ENCODE results near the gene PBLD.
"Not testable (repeated sequence)": the region's sequence is repeated elsewhere in the genome, so short reads cannot be mapped to it uniquely, and the experiment has no call there.

Gene PBLD

DNA sequence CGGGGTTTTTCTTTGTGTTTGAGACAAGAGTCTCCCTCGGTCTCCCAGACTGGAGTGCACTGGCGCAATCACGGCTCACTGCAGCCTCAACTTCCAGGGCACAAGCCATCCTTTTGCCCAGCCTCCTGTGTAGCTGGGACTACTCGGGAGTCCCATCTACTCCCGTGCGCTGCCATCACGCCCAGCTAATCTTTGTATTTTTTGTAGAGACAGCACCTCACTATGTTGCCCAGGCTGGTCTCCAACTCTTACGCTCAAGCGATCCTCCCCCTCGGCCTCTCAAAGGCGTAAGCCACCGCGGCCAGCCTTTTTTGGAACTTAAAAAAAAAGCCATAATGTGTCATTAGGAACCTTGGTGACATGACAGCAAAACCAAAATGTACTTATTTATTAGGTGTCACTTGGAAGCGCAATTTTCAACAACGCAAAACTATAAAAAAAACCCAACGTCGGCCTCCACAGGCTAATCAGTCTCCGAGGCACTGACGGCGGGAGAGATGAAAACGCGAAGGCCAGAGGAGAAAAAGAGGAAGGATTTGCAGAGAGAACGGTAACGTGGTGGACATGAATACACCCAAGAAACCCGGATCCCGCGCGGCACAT lies 1.8 kb downstream of the PBLD start:
- DNase-seq = no peak

DNA sequence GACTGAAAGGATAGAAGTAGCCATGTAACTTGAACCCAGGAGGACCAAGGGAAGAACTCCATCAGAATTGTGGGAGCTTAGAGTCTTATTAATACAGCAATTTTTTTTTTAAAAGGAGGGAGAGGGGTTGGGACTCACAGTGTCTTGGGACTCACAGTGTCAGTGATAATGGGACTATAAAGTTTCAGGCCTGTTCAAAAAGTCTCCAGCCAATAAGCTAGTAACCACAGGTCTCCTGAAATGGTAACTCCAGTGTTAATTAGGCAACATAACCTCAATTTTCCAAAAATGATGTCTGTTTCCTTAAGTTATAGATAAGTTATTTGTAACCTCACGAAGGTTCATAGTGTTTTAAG lies 3.2 kb downstream of the PBLD start:
- DNase-seq = no peak

DNA sequence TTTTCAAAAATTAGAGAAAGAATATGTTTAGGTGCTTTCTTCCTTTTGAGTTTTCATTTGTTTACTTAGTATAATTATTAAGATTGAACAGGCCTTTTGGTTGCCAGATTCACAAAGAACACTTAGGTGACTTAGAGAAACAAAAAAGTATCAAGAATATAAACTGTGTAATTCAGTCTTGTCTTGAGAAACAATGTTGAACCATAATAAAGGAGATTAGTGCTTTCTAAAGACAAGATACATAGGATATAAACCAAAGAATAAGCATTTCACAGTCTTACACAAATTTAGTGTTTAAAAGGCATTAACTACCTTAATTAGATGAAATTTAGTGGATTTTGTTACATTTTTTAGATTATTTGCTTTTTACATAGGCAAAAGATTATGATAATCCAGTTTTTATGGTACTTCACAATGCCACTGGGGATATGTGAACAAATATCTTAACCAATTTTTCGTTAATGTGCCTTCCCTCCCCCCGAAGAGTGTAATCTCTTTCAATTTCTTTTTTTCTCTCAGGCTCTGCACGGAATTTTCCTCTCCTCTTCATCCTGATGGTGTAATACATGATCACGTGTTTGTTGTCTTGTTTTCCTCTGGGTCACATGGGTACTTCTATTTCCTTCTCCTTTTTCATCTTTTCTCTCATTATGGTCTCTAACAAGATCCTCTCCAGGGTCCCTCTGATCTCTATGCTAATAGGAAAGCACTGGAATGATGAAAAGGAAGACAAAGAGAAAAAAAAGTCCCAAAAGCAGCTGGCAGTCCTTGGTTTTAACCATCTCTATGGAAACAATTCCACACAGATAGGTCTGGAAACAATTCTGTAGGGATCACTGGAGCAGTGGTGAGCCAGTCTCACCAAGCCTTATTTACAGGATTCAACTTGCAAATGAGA lies 4.6 kb downstream of the PBLD start:
- DNase-seq = no peak

DNA sequence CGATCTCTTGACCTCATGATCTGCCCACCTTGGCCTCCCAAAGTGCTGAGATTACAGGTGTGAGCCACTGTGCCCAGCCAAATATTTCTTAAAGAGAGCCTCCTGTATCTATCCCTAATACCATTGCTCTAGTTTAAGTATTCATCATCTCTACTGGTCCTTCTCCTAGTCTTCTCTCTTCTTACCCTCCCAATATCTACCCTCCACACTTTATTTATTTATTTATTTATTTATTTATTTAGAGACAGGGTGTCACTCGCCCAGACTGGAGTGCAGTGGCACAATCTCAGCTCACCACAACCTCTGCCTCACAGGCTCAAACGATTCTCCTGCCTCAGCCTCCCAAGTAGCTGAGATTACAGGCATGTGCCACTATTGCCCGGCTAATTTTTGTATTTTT lies 8.3 kb downstream of the PBLD start:
- not testable (repeated sequence) for DNase-seq

DNA sequence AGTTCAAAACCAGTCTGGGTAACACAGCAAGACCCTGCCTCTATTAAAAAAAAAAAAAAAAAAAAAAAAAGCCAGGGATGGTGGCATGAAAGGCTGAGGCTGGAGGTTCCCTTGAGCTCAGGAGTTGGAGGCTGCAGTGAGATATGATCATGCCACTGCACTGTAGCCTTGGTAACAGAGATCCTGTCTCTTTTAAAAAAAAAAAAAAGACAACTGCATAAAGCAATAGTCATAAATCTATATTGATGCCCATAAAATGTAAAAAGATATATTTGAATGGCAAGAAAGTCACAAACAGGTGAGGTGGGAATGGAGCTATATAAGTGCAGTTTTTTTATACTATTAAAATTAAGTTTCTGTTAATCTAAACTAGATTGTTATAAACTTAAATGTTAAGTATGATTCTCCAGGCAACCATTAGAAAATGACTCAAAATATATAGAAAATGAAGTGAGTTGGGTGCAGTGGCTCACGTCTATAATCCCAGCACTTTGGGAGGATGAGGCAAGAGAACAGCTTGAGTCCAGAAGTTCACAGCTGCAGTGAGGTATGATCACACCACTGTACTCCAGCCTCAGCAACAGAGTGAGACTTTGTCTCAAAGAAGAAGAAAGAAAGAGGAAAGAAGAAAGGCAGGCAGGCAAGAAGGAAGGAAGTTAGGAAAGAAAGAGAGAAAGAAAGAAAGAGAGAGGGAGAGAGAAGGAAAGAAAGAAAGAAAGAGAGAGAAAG lies 14.2 kb downstream of the PBLD start:
- DNase-seq = no peak

DNA sequence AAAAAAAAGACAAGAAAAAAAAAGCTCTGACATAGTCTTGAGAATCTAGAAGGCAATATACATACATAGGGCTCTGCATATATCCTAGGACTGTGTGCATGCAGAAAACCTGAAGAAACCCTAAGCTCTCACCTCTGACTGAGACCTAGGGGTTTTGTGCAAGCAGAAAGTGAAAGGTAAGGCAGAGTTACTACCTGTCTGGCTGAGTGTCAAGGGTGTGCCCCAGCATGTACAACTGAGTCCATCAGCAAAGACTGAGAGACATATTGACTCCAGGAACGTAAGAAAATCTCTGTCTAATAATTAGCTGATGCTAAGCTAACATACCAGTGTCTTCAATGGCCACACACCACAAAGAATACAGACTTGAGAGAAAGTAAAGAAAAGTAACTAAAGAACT lies 17.1 kb downstream of the PBLD start:
- DNase-seq = no peak

DNA sequence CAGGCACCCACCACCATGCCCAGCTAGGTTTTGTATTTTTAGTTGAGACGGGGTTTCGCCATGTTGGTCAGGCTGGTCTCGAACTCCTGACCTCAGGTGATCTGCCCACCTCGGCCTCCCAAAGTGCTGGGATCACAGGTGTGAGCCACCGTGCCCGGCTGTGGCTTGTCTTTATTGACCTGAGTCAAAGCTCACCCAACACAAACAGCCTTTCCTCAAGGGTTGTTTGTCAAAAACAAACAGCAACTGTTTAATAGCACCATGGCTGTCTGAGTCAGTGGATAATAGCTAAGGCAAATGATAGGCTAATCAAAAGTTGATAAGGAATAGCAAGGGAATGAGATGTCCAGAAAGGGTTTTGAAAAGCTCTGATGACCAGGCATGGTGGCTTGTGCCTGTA lies 17.8 kb downstream of the PBLD start:
- not testable (repeated sequence) for DNase-seq

DNA sequence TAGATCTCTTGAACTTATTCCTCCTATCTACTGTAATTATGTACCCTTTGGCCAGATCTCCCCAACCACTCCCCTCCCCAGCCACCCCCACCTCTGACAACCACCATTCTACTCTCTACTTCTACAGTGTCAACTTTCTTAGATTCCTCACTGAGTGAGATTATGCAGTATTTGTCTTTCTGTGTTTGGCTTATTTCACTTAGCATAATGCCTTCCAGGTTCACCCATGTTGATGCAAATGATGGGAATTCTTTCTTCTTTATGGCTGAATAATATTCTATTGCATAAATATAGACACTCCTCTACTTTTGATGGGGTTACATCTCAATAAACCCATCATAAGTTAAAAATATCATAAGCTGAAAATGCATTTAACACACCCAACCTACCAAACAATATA lies 22.2 kb downstream of the PBLD start:
- DNase-seq = no peak

DNA sequence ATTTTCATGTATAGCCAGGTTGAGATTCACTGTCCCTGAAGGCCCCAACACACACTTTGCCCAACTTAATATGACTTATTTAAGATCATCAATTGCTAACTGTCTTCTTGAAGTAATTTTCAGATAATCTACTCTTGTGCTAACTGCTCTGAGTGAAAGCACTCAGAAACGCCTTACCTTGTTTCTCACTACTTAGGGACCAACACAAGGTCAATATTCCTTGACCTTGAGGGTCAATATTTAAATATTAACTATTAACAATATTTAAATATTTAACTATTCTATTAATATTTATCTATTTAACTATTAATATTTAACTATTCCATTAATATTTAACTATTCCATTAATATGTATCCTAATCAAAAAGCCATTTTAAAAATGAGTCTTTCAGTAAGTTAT lies 26.9 kb downstream of the PBLD start:
- no peak for DNase-seq

DNA sequence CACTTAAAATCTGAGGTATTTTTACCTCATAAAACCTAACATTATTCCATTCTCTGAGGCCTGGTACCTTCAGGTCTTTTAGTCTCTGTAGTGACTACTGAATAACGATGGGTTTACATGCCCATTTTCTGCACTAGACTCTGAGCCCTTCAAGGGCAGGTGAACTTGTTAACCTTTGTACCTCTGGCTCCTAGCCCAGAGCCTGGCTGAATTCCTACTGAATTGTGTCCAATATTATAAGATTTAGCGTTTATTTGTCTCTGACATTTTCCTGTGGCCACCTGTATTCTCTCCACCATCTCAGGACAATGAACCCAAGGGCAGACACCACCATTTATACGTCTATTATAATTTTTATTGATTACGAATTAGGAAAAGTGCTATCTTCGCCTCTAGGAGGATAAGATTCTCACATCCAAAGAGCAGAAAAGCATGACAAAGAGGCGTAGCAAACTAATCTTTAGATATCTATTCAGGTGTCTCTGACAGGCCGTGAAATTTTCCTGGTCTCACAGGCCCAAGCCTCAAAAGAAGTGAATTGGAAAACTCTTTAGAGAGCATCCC lies 28.8 kb downstream of the PBLD start:
- no peak for DNase-seq

DNA sequence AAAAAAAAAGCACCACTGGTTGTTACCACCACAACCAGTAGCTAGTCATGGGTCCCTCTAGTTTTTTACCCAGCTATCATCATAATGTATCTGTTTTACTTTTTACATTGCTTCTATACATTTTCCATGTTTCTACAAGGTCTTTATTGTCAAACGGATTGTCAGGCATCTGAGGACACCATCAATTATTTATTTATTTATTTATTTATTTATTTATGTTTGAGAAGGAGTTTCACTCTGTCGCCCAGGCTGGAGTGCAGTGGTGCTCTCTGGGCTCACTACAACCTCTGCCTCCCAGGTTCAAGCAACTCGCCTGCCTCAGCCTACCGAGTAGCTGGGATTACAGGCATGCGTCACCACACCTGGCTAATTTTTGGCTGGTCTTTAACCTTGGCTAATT lies 29.9 kb downstream of the PBLD start:
- no peak for DNase-seq

DNA sequence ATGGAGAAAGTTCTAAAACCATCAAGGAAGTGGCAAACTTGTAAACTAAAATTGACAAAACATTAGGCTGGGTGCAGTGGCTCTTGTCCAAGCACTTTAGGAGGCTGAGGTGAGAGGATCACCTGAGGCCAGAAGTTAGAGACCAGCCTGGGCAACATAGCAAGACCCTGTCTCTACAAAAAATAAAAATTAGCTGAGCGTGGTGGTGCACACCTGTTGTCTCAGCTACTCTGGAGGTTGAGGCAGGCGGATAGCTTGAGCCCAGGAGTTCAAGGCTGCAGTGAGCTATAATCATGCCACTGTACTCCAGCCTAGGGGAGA lies 30.3 kb downstream of the PBLD start:
- no peak for DNase-seq

DNA sequence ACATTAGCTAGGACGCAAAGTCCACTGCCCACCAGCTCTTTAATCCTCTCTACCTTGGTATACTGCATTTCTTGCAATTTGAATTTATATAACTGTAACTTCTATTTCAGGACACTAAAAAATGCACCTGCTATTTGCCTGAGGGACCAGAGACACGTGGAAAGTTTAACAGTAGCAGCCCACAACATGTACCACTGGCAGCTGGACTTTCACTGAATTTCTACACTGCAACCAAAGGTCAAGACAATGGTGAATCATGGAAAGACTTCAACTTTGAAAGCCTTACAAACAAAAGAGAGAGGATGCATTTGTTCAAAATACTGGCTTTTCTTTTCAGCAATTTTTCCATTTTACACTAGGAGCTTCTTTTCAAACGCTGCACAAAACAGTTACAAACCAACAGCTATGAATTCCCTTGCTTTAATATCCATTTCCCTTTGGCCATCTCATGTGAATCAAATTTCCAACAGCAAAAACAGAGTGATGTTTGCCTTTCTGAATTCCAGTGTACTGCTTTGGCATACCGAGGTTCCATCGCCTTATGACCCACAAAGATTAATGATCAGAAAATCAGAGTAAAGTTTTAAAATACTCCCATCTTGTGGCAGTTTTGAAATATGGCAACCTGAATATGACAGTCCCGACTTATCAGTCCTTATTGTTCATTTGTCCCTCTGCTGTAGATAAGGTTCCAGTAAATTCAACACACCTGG lies 30.8 kb downstream of the PBLD start:
- DNase-seq = no peak

DNA sequence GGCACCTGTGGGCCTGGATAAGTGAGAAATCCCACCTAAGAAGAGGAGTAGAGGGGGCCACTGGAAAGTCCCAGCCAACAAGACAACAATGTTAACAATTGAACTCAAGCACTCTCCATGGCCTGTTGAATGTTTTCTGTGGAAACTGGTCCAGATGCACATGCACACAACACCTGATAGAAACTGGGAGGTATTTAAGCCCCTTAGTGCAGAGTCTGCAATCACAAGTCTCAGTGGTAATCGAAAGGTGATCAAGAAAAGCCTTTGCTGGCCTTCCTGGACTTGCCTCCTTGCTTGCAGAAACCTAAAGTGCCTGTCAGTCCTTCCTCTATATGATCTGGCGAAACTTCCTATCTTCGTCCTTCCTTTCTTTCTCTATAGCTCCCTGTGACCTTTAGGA lies 31.4 kb downstream of the PBLD start:
- no peak for DNase-seq

DNA sequence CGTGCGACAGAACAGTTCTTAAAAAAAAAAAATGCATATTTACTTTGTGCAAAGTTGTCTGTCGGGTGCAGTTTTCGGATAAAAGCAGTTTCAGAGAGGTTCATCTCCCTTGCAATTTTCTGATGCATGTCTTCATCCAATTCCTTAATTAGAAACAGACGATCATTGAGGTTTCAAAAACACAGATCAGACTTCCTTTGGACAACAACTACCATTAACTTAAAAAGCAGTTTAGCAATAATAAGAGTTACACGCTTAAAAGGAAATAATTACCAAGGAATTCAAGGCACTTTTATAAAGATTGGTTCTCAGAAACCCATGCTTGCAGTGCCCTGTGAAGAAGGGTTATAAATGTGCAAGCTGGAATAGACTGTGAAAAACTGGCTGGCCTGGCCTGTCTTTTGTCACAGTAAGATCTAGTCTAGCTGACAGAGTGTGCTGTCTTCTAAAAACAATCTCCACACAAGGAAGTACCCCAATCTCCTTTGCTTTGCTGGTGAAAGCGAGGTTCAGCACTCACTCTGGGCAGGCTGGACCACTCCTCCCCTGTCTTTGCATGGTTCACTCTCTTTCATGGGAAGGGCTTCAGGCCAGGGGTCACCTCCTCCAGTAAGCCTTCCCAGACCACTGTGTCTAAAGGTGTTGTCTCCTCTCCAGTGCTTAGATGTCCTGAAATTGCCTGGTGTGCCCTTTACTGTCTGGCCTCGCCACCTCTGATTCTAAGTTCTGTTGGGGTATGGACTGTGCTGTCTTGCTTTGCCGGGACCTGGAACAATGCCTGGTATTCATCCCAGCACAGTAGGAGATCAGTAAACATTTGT lies 35.7 kb downstream of the PBLD start:
- peak; percentile 57 for DNase-seq

DNA sequence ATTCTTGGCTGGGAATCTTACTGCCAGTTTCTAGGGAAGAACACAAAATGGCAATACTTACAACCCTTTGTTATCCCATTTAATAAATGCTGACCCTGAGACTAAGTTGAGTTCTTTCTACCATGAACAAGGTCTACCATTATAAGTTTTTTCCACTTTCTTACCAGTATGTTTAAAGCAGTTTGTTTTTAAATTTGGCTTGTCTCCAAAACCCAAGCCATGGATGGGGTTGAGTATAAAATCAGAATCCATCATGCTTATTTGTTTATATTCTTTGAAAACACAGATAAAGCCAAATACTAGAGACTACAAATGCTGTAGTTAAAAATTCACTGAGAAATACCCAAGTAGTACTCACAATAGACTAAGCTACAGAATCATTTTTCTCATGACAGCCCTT lies 42.0 kb downstream of the PBLD start:
- DNase-seq = no peak

DNA sequence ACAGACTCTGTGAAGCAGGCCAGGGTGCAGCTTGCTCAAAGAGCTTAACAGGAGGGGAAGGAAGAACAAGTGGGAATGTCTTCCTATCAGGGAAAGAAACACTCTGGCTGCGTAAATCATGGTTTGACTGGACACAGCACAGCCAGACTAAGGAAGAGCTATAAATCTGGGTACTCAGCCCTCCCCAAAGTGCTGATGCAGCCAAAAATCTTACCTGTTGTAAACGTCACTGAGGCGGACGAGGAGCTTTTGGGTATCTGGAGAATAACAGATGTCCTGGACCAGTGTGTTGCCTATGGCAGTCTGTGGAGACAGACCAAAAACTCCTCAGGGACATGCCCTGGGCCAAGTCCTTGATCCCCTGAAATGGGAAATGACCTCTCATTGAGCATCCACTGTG lies 44.0 kb downstream of the PBLD start:
- DNase-seq = no peak

DNA sequence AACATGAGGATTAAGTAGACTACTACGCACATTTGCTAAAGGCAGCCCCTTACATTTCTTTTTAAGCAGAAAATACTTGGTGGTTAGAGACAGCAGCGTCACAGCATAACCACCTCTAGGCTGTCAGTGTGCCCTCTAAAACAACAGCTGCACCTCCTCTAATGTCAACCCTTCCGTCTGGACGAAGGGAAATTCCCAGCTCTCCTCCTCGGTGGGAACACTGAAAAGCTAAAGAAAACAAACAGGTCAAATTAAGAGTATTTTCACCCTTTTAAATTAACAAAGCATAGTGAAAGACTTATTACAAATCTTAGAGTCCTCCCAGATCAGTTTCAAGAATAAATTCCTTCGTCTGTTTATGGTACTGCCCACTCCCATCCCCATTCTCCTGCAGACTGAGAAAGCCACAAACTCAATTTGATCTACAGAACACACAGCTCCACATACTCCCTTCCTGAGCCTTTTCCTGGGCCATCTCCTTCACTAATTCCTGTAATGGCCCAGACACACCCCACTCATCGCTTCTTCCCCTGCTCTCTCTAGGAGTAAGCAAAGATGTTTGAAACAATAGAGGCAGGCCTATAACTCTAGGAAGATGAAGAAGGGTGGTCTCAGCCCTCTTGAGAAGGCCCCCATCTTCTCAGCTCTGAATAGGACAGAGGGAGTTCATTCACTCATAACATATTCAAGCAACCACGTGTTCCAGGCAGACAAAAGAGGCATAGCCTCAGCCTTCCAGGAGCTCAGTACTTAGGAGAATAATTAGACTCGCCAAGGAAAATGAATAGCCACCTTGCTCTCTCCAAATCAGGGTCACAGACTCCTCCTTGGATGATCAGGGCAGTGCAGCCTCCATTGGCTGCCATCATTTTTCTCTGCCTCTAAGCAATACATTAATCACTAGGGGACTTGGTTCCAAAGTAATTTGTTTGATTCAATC lies 48.4 kb downstream of the PBLD start:
- no peak for DNase-seq

DNA sequence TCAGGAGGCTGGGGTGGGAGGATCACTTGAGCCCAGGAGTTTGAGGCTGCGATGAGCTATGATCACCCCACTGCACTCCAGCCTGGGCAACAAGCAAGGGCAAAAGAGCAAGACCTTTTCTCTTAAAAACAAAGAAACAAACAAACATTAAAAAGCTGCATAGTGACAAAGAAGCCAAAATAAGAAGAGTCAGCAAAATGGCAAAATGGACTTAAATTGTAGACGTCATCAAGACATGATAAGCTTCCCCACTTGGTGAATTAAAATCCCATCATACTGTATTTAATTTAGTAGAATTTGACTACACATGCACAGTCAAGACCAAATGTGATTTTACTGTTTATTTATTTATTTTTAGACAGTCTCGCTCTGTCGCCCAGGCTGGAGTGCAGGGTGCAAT lies 52.0 kb downstream of the PBLD start:
- DNase-seq = no peak

DNA sequence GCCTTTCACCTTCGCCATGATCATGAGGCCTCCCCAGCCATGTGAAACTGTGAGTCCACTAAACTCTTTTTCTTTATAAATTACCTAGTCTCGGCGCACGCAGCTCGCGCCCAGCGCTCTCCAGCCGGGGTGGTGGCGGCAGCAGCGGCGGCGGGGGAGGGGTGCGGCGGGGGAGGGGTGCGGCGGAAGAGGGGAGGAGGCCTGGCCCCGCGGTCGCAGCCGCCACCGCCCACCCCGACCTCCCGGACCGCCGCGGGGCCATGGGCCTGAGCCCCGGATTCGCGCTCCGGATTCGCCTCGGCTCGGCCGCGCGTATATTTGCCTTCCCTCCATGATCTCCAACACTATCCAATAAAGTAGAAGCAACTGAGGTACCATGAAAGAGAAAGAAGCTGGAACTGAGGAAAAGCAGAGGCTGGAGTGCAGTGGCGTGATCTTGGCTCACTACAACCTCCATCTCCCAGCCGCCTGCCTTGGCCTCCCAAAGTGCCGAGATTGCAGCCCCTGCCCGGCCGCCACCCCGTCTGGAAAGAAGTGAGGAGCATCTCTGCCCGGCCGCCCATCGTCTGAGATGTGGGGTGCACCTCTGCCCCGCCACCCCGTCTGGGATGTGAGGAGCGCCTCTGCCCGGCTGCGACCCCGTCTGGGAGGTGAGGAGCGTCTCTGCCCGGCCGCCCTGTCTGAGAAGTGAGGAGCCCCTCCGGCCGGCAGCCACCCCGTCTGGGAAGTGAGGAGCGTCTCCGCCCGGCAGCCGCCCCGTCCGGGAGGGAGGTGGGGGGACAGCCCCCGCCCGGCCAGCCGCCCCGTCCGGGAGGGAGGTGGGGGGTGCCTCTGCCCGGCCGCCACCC lies 53.6 kb downstream of the PBLD start:
- not testable (repeated sequence) for DNase-seq
